Sigmoid colon (tissue), 3 donors: ENCODE results near the gene SMYD3.

Source experiments
- POLR2A ChIP-seq, 2 donors: fragments of 450-650 bp; IDR thresholded peaks; one replicate each; pipeline ENCODE4 v1.6.1; 2016; ENCODE audit warnings: antibody characterized with exemption in 2 of 2, mild to moderate bottlenecking in 2 of 2, moderate library complexity in 2 of 2
- TF ChIP-seq, protein P1 (sequence below), 4 experiments: fragments of 450-650 bp in 3 of 4; fragments of 200-600 bp in 1 of 4; IDR thresholded peaks; one replicate each; pipeline ENCODE4 v1.5.1; 2016 to 2019; ENCODE audit warnings: antibody characterized with exemption in 4 of 4, mild to moderate bottlenecking in 3 of 4, moderate library complexity in 2 of 4

DNA sequence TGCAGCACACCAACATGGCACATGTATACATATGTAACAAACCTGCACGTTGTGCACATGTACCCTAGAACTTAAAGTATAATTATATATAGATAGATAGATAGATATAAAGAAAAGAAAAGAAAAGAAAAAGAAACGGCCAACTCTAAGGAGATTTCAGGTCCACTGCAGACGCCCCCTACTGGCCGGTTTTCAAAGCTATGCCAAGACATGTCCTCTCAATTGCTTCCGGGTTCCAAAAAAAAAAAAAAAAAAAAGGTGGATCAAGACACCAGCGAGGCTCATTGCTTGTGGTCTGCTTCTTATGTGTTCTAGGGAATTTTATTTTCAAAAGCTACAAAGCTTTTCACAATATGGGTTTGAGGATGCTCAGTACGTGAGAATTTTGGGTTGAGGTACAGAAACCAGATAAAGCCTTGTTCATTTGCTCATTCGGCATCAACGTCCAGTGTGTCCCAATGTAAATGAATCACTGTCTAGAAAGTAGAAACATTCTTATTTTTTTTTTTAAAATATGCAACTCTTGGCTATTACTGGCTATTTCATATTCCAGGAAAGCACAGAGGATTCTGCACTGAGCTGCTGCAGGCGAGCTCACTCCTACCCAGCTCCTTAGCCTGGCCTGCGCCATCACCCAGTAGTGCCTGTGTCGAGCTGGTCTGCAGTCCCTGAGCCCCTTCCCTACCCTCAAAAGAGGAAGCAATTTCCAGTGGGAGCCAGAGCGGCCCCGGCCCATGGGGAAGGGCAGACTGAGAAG lies 709.3 kb downstream of the SMYD3 start:
- TF ChIP-seq POLR2A (IDR thresholded peaks at IDR 0.05) = no peak
- TF ChIP-seq, protein P1, sequence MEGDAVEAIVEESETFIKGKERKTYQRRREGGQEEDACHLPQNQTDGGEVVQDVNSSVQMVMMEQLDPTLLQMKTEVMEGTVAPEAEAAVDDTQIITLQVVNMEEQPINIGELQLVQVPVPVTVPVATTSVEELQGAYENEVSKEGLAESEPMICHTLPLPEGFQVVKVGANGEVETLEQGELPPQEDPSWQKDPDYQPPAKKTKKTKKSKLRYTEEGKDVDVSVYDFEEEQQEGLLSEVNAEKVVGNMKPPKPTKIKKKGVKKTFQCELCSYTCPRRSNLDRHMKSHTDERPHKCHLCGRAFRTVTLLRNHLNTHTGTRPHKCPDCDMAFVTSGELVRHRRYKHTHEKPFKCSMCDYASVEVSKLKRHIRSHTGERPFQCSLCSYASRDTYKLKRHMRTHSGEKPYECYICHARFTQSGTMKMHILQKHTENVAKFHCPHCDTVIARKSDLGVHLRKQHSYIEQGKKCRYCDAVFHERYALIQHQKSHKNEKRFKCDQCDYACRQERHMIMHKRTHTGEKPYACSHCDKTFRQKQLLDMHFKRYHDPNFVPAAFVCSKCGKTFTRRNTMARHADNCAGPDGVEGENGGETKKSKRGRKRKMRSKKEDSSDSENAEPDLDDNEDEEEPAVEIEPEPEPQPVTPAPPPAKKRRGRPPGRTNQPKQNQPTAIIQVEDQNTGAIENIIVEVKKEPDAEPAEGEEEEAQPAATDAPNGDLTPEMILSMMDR (IDR thresholded peaks at IDR 0.05) = no peak
